ENCODE results near the gene CALN1.
"Not testable (repeated sequence)": the region's sequence is repeated elsewhere in the genome, so short reads cannot be mapped to it uniquely, and the experiment has no call there.

The CALN1 gene

DNA sequence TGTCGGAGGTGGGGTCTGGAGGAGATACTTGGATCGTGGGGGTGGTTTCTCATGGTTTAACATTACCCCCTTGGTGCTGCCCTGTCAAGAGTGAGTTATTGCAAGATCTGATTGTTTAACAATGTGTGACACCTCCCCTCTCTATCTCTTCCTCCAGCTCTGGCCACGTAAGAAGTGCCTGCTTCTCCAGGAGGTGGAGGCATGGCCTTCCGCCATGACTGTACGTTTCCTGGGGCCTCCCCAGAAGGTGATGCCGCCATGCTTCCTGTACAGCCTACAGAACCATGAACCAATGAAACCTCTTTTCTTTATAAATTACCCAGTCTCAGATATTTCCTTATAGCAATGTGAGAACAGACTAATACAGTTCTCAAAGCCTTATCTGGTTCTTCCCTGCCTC, 547.0 kb downstream of the CALN1 start:
- no peak for DNase-seq (ENCODE audit: low spot score)

- DNase-seq (ENCODE audit: low spot score) = no peak
These were observed 548.0 kb downstream of the CALN1 start for GRCh38 chr7:71864130-71864529.

DNA sequence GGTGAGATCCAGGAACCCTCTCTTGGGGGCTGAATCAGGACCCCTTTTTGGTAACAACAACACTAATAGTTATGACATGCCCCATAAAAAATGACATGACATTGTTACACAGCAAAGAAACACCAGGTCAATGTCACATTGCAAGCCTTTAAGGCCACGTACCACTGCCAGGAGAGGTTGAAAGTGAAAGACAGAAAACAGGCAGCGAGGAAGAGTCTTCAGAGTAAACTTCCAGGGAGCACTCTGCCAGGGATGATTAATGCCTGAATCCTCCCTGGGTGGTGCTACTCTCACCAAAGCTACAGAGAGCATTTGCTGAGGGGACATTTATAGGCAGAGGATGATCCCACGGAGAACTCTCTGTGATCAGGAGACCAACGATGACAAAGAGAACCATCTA, 551.6 kb downstream of the CALN1 start:
- DNase-seq (ENCODE audit: low spot score) = no peak

DNA sequence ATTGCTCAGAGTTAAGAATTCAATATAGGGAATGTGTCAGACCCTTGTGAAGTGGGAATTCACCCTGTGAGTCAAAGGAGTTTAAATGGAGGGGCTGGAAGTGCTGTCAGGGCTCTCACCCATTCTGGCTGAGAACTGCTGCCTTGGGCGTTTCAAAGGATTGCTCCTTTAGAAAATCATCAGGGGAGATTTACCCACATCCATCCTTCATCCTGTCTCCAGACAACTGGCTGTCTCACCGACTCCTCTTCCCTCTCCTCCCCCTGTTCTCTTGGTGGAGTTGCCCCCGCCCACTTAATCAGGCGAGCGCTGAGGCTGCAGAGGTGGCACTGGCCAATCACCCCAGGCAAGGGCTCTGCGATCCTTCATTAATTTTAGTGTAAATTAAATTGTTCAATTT, 554.8 kb downstream of the CALN1 start:
- DNase-seq (ENCODE audit: low spot score) = no peak

GRCh38 chr7:71854546-71855397, 557.4 kb downstream of the CALN1 start:
- DNase-seq (ENCODE audit: low spot score) = no peak

GRCh38 chr7:71851776-71852498, 560.2 kb downstream of the CALN1 start:
- DNase-seq (ENCODE audit: low spot score) = no peak

- DNase-seq (ENCODE audit: low spot score) = no peak
These were observed 566.0 kb downstream of the CALN1 start for GRCh38 chr7:71846160-71846559.

DNA sequence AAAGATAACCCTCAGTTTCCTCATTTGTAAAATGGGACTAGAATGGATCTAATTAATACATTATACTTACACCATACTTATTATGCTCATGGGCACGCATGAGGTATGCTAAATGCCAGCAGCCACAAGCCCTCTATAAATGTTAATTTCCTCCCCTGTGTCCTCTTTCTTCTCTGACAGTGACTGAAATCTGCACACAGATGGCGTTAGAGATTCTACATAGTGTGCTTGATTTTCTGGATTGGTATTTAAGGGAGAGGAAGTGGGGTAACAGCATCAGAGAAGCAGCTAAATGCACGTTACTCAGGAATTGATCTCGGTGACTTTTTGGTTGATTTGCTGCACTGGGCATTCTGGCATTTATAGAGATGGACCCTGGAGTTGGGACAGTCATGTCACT, 568.5 kb downstream of the CALN1 start:
- no peak for DNase-seq (ENCODE audit: low spot score)

DNA sequence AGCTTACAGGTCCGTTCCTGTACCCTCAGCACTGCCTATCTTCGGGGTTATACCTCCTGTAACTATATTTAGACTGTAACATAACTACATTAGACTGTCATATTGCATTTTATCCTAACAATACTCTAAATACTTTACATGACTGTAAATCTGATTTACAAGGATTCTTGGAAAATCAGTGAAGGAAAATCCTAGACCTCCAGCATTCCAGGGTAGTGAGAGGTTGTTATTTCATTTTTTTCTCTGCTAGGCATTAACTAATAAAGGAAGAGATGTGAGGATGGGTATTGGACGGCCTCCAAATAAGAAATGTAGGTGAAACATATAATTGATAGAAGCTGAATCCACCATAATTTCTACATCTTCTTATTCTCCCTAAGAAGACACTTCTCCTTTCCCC, 569.4 kb downstream of the CALN1 start:
- no peak for DNase-seq (ENCODE audit: low spot score)

DNA sequence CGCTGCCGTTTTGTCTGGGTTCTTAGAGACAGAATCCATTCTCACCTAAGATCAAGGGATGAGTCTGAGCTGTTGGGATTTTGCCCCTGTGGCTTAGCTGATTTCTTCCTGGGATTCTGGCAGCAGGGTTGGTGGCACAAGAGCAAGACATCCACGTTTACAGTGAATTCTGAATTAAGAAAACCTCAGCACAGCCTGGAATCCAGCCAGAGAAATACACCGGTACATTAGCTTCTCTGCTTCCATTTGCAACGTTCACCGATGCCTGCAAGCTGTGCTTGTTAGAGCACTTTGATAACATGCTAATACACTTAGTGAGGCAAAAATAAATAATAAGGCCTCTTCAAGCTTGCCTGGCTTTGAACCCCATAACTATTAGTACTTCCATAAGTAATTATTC, 569.8 kb downstream of the CALN1 start:
- no peak for DNase-seq (ENCODE audit: low spot score)

- no peak for DNase-seq (ENCODE audit: low spot score)
These were observed 577.1 kb downstream of the CALN1 start for GRCh38 chr7:71835056-71835455.

GRCh38 chr7:71829515-71829914, 582.6 kb downstream of the CALN1 start:
- DNase-seq (ENCODE audit: low spot score) = no peak

DNA sequence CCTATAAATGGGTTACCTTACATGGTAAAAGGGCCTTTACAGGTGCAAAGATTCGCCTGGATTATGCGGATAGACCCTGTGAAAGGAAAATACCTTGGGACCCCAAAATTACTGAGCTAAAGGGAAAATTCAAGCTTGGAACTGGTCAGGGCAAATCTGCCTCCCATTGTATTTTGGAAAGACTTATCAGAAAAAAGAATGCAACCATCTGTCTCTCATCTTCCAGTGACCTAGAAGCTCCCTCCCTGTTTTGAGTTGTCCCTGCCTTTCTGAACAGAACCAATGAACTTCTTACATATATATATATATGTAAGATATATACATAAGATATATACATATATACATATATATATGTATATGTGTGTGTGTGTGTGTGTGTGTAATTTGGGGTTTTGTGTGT, 583.8 kb downstream of the CALN1 start:
- DNase-seq (ENCODE audit: low spot score) = no peak

- DNase-seq (ENCODE audit: low spot score) = no peak
These were observed 586.0 kb downstream of the CALN1 start for GRCh38 chr7:71826141-71826540.

GRCh38 chr7:71824006-71824760, 588.0 kb downstream of the CALN1 start:
- no peak for DNase-seq (ENCODE audit: low spot score)

DNA sequence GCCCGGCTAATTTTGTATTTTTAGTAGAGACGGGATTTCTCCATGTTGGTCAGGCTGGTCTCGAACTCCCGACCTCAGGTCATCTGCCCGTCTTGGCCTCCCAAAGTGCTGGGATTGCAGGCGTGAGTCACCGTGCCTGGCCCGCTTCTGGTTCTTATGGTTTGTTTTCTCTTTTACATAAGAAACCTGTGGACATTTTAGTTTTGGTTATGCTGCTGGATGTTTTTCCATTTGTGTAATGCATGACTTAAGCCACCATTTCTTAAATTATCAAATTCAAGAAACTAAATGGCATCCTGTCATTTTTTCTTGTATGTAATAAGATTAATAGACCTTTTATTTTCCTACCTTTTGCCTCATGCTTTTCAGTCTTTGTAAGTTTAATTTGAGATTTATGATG, 589.7 kb downstream of the CALN1 start:
- not testable (repeated sequence) for DNase-seq (ENCODE audit: low spot score)

- no peak for DNase-seq (ENCODE audit: low spot score)
These were observed 594.2 kb downstream of the CALN1 start for GRCh38 chr7:71817916-71818315.

GRCh38 chr7:71808115-71808514, 604.0 kb downstream of the CALN1 start:
- no peak for DNase-seq (ENCODE audit: low spot score)

GRCh38 chr7:71804256-71804655, 607.9 kb downstream of the CALN1 start:
- DNase-seq (ENCODE audit: low spot score) = no peak

GRCh38 chr7:71801976-71802375, 610.2 kb downstream of the CALN1 start:
- DNase-seq (ENCODE audit: low spot score) = no peak

DNA sequence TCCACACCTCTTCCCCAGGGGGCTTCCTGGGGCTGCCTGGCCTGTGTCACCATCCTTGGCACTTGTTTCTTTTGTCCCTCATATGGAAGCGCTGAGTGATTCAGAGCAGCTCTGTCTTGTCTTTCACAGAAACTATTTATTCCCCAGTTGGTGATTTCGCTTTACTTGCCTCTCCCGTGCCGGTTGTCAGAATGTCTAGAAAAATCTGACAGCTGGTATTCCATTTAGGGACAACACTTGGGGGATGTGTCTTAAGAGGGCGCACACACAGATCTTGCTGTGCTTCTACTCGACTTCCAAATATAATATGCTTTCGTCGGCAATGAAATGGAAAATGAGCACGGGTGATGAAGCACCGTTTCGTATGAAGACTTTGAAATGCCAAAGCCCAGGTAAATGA, 611.8 kb downstream of the CALN1 start:
- no peak for DNase-seq (ENCODE audit: low spot score)

DNA sequence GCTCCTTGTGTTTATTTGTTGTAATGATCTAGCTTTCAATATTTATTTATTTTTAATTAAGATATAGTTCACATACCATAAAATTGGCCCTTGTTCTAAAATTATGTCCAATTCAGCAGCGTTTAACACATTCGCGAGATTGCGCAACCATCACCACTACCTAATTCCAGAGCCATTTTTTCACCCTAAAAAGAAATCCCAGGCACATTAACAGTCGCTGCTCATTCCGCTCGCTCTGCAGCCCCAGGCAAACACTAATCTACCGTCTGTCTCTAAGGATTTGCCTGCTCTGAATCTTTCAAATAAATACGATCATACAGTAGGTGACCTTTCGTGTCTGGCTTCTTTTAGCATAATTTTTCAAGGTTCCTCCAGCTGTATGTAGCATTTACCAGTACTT, 616.7 kb downstream of the CALN1 start:
- no peak for DNase-seq (ENCODE audit: low spot score)

DNA sequence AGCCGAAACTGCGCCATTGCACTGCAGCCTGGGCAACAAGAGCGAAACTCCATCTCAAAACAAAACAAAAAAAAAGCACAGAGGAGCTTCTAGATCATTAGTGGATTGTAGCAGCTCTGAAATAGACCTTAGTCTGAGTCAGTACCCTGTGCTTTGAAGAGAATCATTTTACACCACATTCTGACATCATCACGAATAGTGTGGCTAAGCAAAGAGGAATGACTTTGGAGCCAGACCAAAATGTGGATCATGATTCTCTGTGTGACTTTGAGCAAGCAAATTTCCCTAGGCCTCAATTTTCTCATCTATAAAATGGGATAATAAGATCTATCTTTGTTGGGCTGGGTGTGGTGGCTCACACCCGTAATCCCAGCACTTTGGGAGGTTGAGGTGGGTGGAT, 618.9 kb downstream of the CALN1 start:
- DNase-seq (ENCODE audit: low spot score) = no peak
